GM12892 (cell line): ENCODE data around the gene FOXC1.

Experiments used
- DNase-seq: peaks from one replicate; pipeline ENCODE4 v3.0.0; 2011; ENCODE audit not compliant: insufficient read length
- FAIRE-seq: peaks from 2 replicates; lab custom pipeline; 2011; peaks lifted over from hg19 to GRCh38; lab: Jason Lieb, UNC
- POLR2A ChIP-seq: IDR thresholded peaks from 2 replicates; pipeline ENCODE4 v1.6.1; 2011; ENCODE audit warnings: low read depth, low read length, control low read depth
- POLR2AphosphoS5 ChIP-seq: IDR thresholded peaks from 2 replicates; pipeline ENCODE4 v1.6.1; 2011; ENCODE audit warnings: low read depth, low read length, control low read depth
- TAF1 ChIP-seq: IDR thresholded peaks from 2 replicates; pipeline ENCODE4 v1.6.1; 2011; ENCODE audit warnings: low read depth, mild to moderate bottlenecking, control low read depth, low read length, borderline replicate concordance

FOXC1 gene

DNA sequence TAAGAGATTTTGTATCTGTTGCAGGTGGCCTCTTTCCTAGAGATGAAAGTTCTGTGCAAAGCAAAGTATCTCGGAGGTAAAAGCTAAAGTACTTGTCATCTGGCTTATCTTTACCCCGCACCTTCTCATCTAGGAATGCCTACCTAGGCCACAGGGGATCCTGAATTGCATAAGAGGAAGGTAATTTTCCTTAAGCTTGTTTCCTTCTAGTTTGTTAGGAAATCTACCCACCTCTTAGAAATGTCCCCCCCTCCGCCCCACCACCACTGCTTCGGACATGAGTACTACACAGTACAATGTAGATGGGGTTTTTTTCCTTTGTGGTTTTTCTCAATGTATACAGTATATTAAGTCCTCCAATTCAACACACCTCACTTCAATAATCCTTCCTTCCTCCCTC lies 21.5 kb downstream of the FOXC1 start:
- FAIRE-seq (no peak), DNase-seq (no peak)
- no peak for TF ChIP-seq POLR2A
- no peak for TF ChIP-seq POLR2AphosphoS5
- no peak for TF ChIP-seq TAF1

DNA sequence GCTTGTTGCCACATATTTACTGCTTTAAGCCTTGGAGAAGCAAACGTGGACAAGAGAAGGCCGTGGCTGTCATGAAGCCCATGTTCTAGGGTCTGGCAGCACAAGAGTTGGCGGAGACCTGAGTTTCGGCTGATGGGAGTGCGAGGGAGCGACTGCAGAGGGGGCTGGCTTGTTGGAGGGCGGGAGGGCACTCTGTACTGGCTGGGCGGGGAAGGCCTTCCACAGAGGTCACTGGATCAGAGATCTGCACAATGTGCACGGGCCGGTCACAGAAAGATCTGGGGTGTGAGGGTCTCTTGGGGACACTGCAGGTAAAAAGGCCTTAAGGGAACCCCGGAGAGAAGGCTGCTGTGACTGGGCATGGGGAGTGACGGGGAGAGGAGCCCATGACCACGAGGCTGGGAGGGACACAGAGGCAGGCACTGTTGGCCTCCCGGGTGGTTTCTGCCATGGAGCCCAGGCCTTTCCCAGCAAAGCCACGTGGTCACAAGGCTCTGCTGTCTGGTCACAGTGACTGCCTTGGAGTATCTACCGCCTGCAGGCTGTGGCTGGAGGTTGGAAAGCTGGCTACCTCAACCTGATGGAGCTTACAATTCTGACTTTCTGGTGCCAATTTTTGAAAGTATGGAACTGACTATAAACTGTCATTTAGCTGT lies 23.8 kb downstream of the FOXC1 start:
- TF ChIP-seq TAF1 (no peak), POLR2A (no peak), POLR2AphosphoS5 (no peak)
- FAIRE-seq (no peak), DNase-seq (no peak)

DNA sequence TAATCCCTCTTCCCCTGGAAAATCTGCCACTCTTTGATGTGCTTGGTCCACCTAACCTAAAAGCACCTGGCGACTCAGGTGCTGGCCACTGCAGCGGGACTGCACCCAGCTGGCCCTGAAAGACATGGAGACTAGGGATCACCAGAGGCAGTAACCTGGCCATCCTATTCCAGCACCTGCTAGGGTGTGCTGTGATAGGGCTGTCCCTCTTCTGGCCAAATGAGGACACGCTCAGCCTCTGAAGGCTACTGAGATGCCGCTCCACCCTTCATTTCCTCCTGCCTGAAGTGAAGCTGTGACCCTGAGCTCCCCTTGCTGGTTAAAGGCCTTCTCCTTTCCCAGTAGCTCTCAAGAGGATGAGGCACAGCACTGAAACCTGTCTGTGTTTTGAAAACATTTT lies 24.4 kb downstream of the FOXC1 start:
- DNase-seq, result no peak
- FAIRE-seq, result no peak
- TF ChIP-seq TAF1, result no peak
- TF ChIP-seq POLR2AphosphoS5, result no peak
- no peak for TF ChIP-seq POLR2A

DNA sequence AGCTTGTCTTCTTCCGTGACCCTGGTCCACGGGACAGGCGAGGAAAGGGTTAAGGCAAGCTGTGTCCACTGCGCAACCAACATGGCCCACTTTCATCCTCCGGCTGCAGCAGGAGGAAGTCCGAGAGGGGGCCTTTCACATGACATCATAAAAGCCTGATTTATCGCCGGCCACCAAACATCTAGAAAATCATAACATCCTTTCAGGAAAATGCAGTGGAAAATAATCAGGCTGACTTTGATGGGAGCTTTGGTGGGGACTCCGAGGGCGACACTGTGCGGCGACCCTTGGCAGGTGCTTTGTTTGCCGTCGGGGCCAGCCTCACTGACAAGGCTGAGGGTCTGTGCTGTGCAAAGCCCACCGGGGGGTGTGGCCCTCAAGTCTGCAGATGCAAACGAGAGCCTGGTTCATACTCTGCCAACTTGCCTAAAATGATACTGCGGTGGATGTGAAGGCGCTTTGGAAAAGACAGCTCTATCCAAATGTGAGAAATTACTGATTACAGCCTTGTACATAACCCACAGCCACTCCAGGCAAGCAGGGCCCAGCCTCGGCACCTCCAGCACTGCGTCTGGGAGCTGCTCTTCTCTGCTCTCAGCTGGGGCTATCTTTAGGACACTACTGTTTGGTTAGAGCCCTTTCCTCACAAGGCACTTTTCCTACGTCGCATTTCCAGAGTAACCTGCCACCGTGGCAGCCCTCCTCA lies 25.7 kb downstream of the FOXC1 start:
- TF ChIP-seq TAF1 (no peak), POLR2A (no peak), POLR2AphosphoS5 (no peak)
- DNase-seq (no peak), FAIRE-seq (no peak)

DNA sequence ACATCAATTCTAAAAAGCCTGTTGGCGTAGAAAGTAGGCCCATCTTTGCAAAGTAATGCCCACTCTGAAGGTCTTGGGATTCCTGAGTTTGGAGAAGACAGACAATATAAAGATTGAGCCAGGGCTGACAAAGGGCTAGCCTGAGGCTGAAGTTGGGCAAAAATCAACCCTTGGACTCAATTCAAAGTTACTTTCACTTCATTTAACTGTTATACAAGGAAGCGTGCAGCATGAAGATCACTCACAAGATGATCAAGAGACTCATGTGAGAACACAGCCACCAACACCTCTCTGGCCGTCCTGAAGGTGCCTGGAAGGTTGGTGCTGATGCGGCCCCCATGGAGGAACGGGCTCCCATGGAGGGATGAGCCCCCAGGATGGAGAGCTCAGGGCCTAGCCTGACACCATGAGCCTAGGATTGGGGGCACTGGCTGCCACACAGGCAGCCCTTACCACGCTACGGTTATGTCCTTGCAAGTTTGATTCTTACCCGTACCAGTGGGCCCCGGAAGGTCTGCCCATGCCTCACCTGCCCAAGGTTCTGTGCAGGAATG lies 26.6 kb downstream of the FOXC1 start:
- no peak for DNase-seq
- no peak for TF ChIP-seq POLR2AphosphoS5
- no peak for TF ChIP-seq TAF1
- FAIRE-seq, result no peak

DNA sequence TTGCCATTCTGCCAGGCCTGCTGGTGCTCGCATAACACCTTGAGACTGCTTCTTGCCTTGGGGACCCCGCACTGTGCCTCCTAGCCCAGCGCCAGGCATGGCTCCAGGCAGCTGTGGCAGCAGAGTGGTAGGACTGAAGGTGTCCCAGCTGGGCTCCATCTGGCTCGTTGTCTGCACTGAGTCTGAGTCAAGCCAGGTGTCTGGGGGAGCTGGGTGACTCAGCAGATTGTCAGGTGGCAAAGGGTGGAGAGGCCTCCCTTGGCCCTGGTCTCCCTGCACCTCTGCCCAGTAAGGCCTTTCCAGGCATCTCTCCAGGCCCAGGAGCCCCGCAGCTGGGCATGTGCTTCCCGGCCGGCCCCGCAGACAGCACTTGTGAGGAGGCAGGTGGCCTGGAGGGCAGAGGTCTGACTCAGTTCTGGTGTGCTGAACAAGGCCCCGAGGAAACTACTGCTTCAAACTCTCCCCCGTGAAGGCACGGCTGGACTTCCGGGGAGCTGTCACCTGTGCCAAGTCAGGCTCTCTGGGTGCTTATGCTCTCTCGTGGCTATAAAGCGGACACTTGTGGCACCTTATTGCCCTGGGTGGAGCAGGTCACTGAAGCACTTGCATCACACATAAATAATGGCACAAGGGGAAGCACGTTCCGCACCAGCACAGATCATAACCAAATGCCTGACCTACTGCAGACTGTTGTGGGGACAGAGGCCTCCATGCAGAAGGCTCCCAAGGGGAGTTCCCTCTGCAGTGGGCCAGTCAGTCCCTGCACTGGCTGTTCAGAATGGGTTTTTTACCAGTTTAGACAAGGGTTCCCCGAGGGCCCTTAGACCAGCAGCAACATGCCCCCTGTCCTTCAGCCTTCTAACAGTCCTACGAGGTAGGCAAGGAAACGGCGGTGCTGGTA lies 27.5 kb downstream of the FOXC1 start:
- no peak for DNase-seq
- no peak for FAIRE-seq
- TF ChIP-seq POLR2AphosphoS5, result no peak
- no peak for TF ChIP-seq TAF1
- TF ChIP-seq POLR2A, result no peak

DNA sequence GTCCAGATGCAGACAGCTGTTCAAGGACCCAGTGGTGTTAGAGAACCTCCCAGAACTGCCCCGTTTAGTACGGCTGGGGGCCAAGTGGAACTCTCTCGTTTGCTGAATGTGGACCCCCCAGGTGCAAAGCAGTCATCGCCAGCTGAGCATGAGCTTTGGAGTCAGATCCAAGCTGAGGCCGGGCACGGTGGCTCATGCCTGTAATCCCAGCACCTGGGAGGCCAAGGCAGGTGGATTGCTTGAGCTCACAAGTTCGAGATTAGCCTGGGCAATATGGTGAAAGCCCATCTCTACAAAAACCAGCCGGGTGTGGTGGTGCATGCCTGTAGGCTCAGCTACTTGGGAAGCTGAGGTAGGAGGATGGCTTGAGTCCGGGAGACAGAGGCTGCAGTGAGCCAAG lies 29.7 kb downstream of the FOXC1 start:
- DNase-seq, result no peak
- TF ChIP-seq TAF1 (no peak), POLR2AphosphoS5 (no peak), POLR2A (no peak)
- no peak for FAIRE-seq

DNA sequence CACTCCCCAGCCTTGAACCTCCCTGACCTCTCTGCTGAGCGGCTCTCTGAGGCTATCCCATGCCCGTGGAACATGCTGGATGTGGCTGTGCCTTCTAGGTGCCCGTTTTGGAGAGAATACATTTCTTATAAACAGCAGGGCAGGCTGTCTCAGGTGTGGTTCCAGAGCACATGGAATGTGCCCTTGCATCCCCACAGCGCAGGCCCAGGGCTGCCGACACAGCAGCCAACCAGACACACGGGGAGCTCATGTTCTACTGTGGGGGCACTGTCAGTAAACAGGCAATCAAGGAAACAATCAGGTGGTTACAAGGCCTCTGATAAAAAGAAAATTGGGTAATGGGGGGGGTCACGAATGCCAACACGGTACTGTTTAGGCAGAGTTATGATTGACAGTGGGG lies 30.8 kb downstream of the FOXC1 start:
- FAIRE-seq (no peak), DNase-seq (no peak)
- TF ChIP-seq POLR2A, result no peak
- no peak for TF ChIP-seq TAF1
- no peak for TF ChIP-seq POLR2AphosphoS5

DNA sequence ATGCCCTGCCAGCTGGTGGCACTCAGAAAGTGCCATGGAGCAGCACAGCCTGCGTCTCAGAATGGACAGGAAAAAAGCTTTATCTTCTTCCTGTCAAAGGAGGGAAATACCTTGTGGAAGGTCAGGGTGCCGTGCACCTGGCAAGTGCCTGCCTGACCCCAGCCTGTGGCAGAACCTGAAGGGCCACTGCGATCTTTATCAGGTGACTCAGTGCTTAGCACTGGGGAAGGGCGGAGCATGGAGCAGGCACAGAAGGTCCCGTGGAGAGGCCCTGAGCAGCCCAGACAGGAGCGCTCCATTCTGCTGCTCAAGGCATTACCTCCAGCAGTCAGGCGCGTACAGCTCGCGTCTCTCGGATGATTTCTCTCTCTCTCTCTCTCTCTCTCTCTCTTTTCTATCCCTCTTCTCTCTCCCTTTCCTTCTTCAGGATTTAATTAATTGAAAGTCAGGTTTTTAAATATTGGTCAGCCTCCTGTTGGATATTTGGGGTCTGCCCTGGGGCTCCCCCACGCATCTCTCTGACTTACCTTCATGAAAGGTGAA lies 31.7 kb downstream of the FOXC1 start:
- FAIRE-seq (no peak), DNase-seq (no peak)
- TF ChIP-seq POLR2AphosphoS5 (no peak), TAF1 (no peak), POLR2A (no peak)

DNA sequence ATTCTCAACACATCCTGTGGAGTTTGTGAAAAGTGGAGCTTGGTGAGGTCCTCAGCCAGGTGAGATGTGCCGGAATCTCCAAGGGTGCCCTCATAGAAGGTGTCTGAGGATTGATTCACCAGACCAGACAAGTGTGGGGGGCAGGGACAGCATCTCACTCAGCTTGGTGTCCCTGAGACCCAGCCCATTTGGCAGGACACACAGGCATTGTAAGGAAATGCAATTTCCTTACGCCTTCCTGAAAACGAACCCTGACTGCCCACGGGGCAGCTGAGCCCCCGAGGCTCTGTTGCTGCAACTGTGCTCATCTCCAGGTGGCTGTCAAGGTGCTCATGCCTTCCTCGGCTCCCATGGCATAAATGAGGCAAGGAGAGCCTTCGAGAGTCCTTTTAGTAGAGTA lies 33.4 kb downstream of the FOXC1 start:
- TF ChIP-seq TAF1 (no peak), POLR2A (no peak), POLR2AphosphoS5 (no peak)
- no peak for FAIRE-seq
- DNase-seq, result no peak
